IPS DF 19.7 (cell line): Measurements from ENCODE around the gene DTX2.
"Not testable (repeated sequence)": the region's sequence is repeated elsewhere in the genome, so short reads cannot be mapped to it uniquely, and the experiment has no call there.

ENCODE experiments used
- DNase-seq: peaks from one replicate; pipeline ENCODE4 v3.0.0-alpha.2; 2013; ENCODE audit warnings: low read depth, low spot score

The DTX2 gene

DNA sequence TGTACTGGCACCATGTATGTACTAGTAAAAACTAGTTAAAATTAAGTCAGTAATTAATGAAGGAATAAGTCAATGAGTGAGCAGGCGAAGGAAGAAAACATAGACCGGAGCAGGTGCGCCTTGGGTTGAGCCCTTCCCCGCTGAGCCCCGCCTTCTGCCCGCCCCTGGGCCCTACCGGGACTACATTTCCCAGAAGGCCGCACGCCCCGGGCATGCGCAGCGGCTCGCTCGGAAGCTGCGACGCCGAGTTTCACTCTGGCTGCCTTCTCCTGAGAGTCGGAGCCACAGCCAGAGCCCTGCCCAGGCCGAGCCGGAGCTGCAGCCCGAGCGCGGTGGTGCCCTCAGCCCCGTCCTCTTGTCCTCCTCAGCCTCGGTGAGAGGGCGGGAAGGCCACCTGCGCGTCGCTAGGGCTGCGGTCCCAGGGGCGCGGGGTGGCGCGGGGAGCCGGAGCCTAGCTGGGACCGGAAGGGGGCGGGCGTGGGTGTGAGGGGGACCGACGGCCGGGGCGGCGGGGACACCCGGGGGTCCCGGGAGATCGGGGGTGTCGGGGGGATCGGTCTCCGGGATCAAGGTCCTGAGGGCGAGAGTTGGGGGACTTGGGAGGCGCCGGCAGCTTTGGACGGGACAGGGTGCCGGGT is at the start of gene DTX2:
Gene DTX2 (plus strand): TSS at position 246 of the 638 bp plus-strand sequence. CDS start 18,801 bp downstream, outside the sequence.
- DNase-seq, result not testable (repeated sequence)

DNA sequence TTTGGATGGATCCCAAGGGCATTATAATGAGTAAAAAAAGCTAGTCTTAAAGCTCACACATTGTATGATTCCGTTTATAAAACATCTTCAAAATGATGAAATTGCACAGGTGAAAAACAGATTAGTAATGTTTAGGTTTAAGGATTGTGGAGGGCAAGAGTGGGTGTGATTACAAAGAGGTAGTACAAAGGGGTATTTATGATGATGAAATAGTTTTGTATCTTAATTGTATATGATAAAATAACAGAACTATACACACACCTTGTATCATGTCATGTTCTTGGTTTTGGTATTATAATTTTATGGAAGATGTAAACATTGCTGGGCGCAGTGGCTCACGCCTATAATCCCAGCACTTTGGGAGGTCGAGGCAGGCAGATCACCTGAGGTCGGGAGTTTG is 49.3 kb upstream of the DTX2 start:
- DNase-seq, result no peak

DNA sequence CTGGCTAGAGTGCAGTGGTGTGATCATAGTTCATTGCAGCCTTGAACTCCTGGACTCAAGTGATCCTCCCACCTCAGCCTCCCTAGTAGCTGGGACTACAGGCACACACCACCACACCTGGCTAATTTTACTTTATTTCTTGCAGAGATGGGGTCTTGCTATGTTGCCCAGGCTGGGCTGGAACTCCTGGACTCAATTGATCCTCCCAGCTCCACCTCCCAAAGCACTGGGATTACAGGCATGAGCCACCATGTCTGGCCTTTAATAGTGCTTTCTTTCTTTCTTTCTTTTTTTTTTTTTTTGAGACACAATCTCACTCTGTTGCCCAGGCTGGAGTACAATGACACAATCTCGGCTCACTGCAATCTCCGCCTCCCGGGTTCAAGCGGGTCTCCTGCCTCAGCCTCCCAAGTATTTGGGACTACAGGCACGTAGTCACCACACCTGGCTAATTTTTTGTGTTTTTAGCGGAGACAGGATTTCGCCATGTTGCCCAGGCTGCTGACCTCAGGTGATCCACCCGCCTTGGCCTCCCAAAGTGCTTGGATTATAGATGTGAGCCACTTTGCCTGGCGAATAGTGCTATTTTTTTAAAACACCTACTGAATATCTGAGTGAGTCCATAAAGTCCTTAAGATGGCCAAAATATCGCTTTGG is 43.7 kb upstream of the DTX2 start:
- not testable (repeated sequence) for DNase-seq

DNA sequence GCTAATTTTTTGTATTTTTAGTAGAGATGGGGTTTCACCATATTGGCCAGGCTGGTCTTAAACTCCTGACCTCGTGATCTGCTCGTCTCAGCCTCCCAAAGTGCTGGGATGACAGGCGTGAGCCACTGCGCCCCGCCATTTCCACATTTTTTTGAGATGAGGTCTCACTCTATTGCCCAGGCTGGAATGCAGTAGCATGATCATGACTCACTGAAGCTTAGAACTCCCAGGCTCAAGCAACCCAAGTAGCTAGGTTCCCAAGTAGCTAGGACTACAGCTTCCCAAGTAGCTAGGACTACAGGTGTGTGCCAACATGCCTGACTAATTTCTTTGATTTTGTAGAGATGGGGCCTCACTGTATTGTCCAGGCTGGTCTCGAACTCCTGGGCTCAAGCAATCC is 40.4 kb upstream of the DTX2 start:
- not testable (repeated sequence) for DNase-seq

DNA sequence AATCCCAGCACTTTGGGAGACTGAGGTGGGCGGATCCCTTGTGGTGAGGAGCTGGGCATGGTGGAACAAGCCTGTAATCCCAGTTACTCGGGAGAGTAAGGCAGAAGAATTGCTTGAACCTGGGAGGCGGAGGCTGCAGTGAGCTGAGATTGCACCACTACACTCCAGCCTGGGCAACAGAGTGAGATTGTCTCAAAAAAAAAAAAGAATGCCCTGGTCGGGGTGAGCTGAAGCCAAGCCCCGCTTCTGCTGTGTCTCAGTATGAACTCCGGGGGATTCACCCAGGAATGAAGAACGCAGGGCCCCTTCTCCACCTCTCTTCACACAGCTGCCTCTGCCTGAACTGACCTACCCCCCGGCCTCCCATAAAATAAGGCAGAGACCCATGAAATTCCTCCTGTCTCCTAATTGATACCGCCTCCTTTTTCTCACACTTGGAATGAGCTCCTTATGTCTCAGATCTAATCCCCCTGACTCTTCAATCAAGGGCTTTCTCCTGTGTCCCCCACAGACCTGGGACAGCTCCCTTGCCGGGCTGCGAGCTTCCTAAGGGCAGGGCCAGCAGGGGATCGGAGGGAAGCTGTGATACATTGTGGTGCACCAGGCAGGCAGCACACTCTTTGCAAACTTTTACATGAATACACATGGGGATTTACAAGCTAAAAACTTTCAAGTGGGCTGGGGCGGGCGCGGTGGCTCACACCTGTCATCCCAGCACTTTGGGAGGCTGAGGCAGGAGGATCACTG is 37.7 kb upstream of the DTX2 start:
- DNase-seq, result no peak

DNA sequence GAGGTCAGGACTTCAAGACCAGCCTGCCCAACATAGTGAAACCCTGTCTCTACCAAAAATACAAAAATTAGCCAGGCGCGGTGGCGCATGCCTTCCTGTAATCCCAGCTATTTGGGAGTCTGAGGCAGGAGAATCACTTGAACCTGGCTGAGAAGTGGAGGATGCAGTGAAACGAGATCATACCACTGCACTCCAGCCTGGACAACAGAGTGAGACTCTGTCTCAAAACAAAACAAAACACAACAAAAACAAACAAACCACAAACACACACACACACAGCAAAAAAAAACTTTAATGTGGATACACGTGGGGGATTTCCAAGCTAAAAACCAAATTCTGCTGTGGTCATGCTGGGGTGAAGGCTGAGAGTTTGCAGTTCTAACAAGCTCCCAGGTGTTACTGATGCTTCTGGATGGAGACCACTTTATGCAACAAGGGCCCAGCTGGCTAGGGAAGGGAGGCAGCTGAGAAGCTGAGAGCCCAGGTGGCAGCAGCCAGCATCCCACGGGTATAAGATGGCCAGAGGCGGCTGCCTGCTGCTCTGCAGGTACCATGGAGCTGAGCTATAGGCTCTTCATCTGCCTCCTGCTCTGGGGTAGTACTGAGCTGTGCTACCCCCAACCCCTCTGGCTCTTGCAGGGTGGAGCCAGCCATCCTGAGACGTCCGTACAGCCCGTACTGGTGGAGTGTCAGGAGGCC is 36.9 kb upstream of the DTX2 start, which contains the start of gene ZP3:
Gene ZP3 (plus strand): TSS at position 538 of the 699 bp plus-strand sequence. CDS start 15 bp downstream, at position 553.
- DNase-seq, result no peak

DNA sequence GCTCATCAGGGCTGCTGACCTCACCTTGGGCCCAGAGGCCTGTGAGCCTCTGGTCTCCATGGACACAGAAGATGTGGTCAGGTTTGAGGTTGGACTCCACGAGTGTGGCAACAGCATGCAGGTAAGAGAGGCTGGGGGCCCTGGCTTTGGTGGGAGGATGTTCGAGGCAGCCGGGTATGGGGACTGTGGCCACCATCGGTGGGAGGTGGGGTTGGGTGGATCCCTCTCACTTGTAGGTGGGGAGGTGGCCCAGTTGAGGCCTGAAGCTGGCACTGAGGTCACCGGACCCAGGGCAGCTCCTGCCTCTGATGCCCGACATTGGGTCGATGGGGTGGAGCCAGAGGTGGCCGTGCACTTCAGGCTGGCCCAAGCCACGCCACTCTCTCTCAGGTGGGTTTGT is 36.4 kb upstream of the DTX2 start:
- DNase-seq, result no peak

DNA sequence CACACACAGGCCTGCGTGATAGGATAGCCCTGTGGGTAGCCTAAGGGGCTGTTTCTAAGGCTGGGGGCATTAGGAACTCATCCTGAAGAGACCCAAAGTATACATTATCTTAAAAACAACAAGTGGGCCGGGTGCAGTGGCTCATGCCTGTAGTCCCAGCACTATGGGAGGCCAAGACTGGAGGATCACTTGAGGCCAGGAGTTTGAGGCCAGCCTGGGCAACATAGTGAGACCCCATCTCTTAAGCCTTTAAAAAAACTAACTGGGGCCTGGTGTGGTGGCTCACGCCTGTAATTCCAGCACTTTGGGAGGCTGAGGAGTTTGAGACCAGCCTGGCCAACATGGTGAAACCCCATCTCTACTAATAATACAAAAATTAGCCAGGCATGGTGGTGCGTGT is 36.0 kb upstream of the DTX2 start:
- DNase-seq, result not testable (repeated sequence)

DNA sequence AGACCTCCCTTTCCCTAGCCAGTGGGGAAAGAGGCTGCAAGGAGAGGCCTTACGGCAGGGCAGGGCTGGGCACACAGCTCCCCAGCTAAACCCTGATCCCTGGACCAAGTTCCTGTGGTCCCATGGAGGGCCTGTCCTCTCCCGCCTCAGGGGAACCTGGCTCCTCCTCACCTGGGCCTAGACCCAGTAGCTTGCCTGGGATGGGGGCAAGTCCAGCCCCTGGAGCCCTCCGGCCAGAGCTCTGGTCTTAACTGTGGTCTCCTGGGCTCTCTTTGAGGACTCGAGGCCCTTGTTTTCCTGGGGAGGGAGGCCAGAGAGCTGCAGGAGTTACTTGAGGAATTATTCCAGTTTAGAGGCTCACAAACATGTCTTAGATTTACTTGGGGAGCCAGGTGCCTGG is 35.3 kb upstream of the DTX2 start:
- DNase-seq, result no peak

DNA sequence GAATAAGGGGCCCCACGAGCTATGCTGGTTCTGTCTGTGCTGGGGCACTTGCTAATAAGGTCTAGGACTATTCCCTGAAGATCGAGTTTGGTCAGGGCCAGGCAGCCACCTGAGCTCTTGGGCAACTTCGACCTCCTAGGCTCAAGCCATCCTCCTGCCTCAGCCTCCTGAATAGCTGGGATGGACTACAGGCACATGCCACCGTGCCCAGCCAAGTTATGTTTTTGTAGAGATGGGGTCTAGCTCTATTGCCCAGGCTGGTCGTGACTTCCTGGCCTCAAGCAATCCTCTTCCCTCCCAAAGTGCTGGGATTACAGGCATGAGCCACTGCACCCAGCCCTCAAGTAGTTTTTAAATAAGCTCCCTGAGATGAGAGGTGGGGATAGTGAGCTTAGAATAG is 33.9 kb upstream of the DTX2 start:
- DNase-seq, result no peak

DNA sequence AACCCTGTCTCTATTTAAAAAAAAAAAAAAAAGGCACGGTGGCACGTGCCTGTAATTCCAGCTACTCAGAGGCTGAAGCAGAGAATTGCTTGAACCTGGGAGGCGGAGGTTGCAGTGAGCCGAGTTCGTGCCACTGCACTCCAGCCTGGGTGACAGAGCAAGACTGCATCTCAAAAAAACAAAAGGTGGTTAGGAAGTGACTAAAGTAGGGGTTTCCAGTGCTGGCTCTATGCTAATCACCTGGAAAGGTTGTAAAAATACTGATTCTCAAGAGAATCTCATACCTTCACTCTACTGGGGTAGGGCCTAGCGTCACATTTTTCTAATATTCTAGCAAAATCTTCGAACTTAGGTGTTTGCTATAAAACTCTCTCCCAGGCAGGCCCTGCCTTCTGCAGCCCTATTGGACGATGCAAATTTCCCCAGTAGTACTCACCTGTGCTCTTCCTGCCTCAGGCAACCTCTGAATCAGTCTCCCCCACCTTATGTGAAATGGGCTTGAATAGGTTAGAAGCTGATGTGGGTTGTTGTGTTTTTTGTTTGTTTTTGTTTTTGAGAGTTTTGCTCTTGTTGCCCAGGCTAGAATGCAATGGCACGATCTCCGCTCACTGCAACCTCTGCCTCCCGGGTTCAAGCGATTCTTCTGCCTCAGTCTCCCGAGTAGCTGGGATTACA is 33.2 kb upstream of the DTX2 start:
- no peak for DNase-seq

DNA sequence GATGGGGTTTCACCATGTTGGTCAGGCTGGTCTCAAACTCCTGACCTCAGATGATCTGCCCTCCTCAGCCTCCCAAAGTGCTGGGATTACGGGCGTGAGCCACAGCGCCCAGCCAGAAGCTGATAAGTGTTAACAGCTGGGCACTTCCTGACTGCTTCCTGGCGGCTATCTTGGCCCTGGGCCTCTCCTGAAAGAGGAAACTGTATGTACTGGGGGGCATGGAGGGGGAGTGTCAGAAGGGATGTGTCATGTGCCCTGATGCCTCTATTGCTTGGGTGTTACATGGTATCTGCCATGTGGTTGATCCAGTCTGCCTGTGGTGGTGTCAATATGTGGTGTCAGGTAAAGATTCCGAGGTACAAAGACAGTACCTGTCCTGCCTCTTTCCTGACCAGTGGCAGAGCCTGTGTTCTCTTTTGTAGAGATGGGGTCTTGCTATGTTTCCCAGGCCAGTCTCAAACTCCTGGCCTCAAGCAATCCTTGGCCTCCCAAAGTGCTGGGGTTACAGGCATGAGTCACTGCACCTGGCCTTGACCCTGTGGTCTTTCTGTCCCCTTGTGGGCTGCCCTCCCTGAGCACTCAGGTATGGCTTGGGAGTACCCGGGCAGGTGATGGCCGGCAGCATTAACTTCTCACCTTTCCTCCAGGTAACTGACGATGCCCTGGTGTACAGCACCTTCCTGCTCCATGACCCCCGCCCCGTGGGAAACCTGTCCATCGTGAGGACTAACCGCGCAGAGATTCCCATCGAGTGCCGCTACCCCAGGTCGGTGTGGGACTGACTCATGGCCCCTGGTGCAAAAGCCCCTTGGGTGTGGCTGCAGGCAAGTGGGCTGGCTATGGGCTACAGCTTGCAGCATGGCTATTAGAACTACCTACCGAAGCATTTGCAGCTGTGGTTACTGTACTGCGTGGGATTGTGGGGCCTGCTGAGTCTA is 32.4 kb upstream of the DTX2 start:
- DNase-seq, result no peak

DNA sequence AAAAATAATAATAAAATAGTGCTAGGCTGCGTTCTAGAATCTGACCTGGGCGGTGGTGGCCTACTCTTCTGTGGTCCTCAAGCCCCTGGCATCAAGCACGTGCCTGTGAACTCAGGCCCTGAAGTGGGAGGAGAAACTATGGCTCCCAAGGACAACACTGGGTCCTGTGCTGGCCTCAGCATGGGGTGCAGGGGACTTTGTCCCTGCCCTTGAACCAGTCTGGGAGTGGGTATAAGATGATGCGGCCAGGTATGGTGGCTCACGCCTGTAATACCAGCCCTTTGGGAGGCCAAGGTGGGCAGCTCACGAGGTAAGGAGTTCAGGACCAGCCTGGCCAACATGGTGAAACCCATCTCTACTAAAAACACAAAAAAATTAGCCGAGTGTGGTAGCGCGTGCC is 31.3 kb upstream of the DTX2 start:
- no peak for DNase-seq

DNA sequence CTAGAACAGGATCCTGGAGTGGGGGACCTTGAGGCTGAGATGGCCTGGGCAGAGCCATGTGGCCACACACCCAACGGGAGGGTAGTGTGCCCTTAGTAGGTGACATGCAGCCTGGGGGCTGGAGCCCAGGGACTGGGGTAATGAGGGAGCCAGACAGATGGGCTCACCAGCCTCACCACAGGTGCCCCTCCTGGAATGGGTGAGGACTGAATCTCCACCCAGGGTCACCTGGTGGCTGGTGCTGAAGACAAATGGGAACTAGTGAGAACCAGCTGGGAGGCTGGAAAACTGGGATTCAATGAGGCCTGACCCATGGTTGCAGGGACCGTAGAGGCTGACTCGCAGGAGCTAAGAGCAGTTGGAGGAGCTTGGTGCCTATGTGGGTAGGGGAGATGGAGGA is 30.7 kb upstream of the DTX2 start:
- DNase-seq, result no peak

DNA sequence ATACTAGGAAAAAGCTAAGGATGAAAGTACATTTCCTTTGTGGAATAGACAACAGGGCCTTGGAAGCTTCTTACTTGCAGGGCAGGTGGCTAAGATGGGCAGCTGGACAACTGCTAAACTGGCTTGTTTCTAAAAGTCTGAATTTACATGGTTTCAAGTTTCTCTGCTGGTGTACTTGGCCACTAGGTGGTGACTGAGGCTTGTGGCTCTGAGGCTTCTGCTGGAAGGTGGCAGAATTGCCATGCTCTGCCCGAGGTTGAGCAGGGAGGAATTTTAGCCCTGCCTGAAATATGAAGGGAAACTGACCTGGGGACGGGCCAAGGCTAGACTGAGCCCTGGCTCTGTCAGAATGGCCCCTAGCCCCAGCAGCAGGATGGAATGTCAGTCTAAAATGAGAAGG is 23.6 kb upstream of the DTX2 start:
- peak; percentile 59 for DNase-seq

DNA sequence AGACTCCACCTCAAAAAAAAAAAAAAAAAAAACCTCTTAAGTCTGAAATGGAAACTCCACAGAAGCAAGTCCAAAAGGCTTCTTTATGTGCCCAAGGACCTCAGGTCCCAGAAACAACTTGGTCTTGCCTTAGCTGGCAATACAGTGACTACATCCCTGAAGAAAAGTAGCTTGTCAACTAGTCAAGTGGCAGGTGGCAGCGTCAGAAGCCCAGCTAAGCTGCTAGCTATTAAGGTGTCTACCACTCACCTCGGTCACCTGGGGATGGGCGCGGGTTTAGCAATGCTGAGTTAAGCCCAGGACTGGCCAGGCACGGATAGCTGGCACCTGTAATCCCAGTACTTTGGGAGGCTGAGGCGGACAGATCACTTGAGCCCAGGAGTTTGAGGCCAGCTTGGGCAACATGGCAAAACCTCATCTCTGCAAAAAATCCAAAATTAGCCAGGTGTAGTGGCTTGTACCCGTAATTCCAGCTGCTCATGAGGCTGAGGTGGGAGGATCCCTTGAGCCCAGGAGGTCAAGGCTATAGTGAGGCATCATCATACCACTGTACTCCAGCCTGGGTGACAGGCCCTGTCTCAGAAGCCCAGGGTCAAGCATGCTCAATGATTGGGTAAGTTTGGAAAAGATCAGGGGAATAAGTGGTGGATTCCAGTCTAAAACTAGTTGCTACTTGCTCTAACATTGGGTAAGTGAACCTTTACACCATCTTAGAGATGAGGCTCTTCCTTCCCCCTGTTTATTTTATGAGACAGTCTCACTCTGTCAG is 22.2 kb upstream of the DTX2 start:
- DNase-seq, result not testable (repeated sequence)

DNA sequence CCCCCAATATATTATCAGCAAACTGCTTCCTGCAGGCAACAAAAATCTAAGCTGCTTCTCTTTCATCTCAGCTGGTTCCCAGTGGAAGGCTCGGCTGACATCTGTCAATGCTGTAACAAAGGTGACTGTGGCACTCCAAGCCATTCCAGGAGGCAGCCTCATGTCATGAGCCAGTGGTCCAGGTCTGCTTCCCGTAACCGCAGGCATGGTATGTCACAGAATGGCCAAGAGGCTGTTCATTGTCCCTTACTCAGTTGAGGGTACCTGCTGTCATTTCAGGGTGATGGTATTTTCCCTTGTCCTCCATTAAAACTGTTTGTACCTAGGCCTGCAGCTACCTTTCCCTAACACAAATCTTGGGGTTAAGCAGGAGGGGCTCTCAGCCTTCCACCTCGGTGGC is 21.1 kb upstream of the DTX2 start:
- DNase-seq, result not testable (repeated sequence)

DNA sequence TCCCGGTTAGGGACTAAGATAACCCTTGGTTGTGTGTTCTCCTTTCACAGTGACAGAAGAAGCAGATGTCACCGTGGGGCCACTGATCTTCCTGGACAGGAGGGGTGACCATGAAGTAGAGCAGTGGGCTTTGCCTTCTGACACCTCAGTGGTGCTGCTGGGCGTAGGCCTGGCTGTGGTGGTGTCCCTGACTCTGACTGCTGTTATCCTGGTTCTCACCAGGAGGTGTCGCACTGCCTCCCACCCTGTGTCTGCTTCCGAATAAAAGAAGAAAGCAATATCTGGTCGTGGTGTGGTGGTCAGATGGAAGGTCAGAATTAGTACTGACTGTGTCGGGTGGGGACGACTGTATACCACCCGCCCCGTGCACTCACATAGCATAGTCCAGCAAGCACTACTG is 19.7 kb upstream of the DTX2 start:
- not testable (repeated sequence) for DNase-seq

DNA sequence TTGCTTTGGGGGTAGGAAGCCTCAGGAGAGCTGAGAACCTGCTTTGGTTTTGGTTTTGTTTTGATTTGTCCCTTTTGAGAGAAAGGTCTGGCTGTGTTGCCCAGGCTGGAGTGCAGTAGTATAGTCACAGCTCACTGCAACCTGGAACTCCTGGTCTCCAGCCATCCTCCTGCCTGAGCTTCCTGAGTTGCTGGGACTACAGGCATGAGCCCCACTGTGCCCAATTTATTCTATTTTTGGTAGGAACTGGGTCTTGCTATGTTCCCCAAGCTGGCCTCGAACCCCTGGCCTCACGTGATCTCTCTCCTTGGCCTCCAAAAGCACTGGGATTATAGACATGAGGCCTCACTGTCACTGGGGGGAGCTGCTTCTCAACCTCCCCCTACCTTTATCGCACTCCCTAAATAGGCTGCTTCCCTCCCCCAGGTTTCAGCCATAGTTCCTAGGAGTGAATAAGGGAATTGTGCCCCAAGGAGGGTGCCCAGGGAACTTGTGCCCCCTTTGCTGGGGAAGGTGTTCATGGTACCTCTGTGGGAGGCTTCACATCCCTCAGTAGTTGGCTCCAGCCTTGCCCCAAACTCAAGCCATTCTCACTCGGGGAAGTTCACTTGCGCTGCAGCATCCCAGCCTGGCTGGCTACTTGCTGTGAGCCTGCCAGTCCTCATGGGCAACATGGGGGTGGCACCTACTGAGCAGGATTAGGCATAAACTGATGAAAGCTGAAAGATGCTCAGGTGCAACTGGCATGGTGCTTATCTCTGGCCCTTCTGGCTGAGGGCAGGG is 18.7 kb upstream of the DTX2 start:
- not testable (repeated sequence) for DNase-seq
